Measurements from ENCODE around the gene KLRD1.
"Not testable (repeated sequence)": the region's sequence is repeated elsewhere in the genome, so short reads cannot be mapped to it uniquely, and the experiment has no call there.

KLRD1 gene

GRCh38 chr12:10369557-10370415 lies 62.1 kb downstream of the KLRD1 start:
- no peak for DNase-seq

GRCh38 chr12:10371893-10372535 lies 64.3 kb downstream of the KLRD1 start:
- DNase-seq = not testable (repeated sequence)

- no peak for DNase-seq
Measured at GRCh38 chr12:10372559-10372958, 64.9 kb downstream of the KLRD1 start.

- no peak for DNase-seq
Measured at GRCh38 chr12:10374624-10375018, 67.0 kb downstream of the KLRD1 start.

GRCh38 chr12:10378737-10379136 lies 71.1 kb downstream of the KLRD1 start:
- DNase-seq = not testable (repeated sequence)

Measured in NCI-H2029 treated with DMSO at 0.1 percent for 48 hours (cell line).